MCF 10A (cell line): ENCODE data around the gene CCDC38. TPM values are rescaled to one million over a fixed set of nuclear protein-coding genes. Genes with fewer than 3 reads are reported as not detected.

Experiments used
- BruUV-seq: library from RNA; stranded (reverse); fragments of 400-500 nt; replicated peaks from 2 replicates; lab custom pipeline; 2021; lab: Mats Ljungman, UMichigan
- CTCF ChIA-PET: fragments of 300-600 bp; sonication (Branson Sonifier 250); formaldehyde crosslinking; extraction: SDS; loops from one replicate; lab custom pipeline; 2021; ENCODE audit warnings: antibody characterized with exemption, inconsistent platforms; lab: Yijun Ruan, JAX
- POLR2A ChIA-PET: fragments of 300-600, 350-650 bp; sonication (Branson Sonifier 250); formaldehyde crosslinking; extraction: SDS; loops from one replicate; lab custom pipeline; 2020; ENCODE audit warnings: antibody characterized with exemption, inconsistent platforms; lab: Yijun Ruan, JAX
- DNase-seq: peaks from one replicate; pipeline ENCODE4 v3.0.0-alpha.2; 2018; ENCODE audit not compliant: unreplicated experiment
- H3K27ac Mint-ChIP-seq: one replicate; pipeline ENCODE4 v1.8.0; 2022; ENCODE audit warnings: mild to moderate bottlenecking, low read depth, mixed read lengths; ENCODE audit not compliant: unreplicated experiment
- H3K27me3 Mint-ChIP-seq: one replicate; pipeline ENCODE4 v1.8.0; 2022; ENCODE audit warnings: mixed read lengths; ENCODE audit not compliant: insufficient read depth, unreplicated experiment
- H3K36me3 Mint-ChIP-seq: one replicate; pipeline ENCODE4 v1.8.0; 2022; ENCODE audit warnings: mild to moderate bottlenecking, moderate library complexity, mixed read lengths; ENCODE audit not compliant: insufficient read depth, unreplicated experiment
- H3K4me1 Mint-ChIP-seq: one replicate; pipeline ENCODE4 v1.8.0; 2022; ENCODE audit warnings: mixed read lengths; ENCODE audit not compliant: insufficient read depth, unreplicated experiment
- H3K4me3 Mint-ChIP-seq: one replicate; pipeline ENCODE4 v1.8.0; 2022; ENCODE audit warnings: mild to moderate bottlenecking, moderate library complexity, mixed read lengths; ENCODE audit not compliant: unreplicated experiment
- H3K9me3 Mint-ChIP-seq: one replicate; pipeline ENCODE4 v1.8.0; 2022; ENCODE audit warnings: mixed read lengths; ENCODE audit not compliant: unreplicated experiment
- CTCF ChIP-seq: fragments of 200-600 bp; IDR thresholded peaks from one replicate; pipeline ENCODE4 v1.8.0; 2022; ENCODE audit warnings: antibody characterized with exemption, mild to moderate bottlenecking; ENCODE audit not compliant: unreplicated experiment
- intact Hi-C: fragments of 100-400 bp; cut with micrococcal nuclease; formaldehyde crosslinking; loops from 2 replicates; pipeline ENCODE4 v1.14.1; 2022
- total RNA-seq: library from RNA; stranded (reverse); gene quantifications from 2 replicates; pipeline ENCODE4 v1.2.3, GENCODE V29; 2022

CCDC38 gene
- total RNA-seq, 1 experiment from 2014 or later, result not detected

- intact Hi-C loops, result no loop called here
- POLR2A ChIA-PET, result no interaction called here
- Mint-ChIP-seq H3K9me3 (no peaks in the 10 kb centered on the region), H3K27me3 (peaks cover 28% of the 10 kb centered on the region), H3K36me3 (no peaks in the 10 kb centered on the region), H3K27ac (no peak overlapping the region), H3K4me1 (no peaks in the 10 kb centered on the region), H3K4me3 (no peak overlapping the region)
- no TSS peak for BruUV-seq
- TF ChIP-seq CTCF, result no peak
- no peak for DNase-seq
- CTCF ChIA-PET, result interaction anchor here (0.6 to 1.4 kb wide), 3 partner anchors 10 to 296 kb away, joined by 3 to 4 read pairs (median 3); no protein-coding TSS in a partner anchor
Measured at GRCh38 chr12:95830335-95831089, 111.9 kb downstream of the CCDC38 start.

GRCh38 chr12:95829395-95829794, 113.0 kb downstream of the CCDC38 start:
- TF ChIP-seq CTCF, result no peak

GRCh38 chr12:95820096-95820703, 122.2 kb downstream of the CCDC38 start:
- ChIA-PET POLR2A (no interaction called here), CTCF (interaction anchor here (0.6 to 4.5 kb wide), 12 partner anchors 10 to 615 kb away, joined by 3 to 20 read pairs (median 3); partner anchors contain the start of genes HAL and SNRPF)
- intact Hi-C loops, result loop anchor here (1.0 kb wide), 1 partner anchor 29 kb away; no protein-coding TSS in a partner anchor
- Mint-ChIP-seq H3K9me3 (no peaks in the 10 kb centered on the region), H3K4me1 (no peaks in the 10 kb centered on the region), H3K4me3 (no peak overlapping the region), H3K27ac (no peak overlapping the region), H3K36me3 (no peaks in the 10 kb centered on the region), H3K27me3 (peaks cover 12% of the 10 kb centered on the region)
- TF ChIP-seq CTCF, result peak; percentile 47
- DNase-seq, result peak; percentile 73
- no TSS peak for BruUV-seq

More at GRCh38 chr12:95829395-95829794, 113.0 kb downstream of the CCDC38 start:
- intact Hi-C loops, result loop anchor here (5.0 kb wide), 1 partner anchor 168 kb away; the partner anchor contains the start of gene HAL
- no peak for DNase-seq
- no TSS peak for BruUV-seq
- Mint-ChIP-seq H3K4me1 (no peaks in the 10 kb centered on the region), H3K36me3 (no peaks in the 10 kb centered on the region), H3K27me3 (peaks cover 28% of the 10 kb centered on the region), H3K27ac (no peak overlapping the region), H3K9me3 (no peaks in the 10 kb centered on the region), H3K4me3 (no peak overlapping the region)
- ChIA-PET POLR2A (no interaction called here), CTCF (interaction anchor here (1.0 to 1.4 kb wide), 2 partner anchors 9 to 248 kb away, joined by 3 to 4 read pairs; no protein-coding TSS in a partner anchor)

Other genes with a start within 250 kb of the CCDC38 start
- gene NTN4, start 151.8 kb downstream of the CCDC38 start, total RNA-seq, result 53.0 and 96.4 TPM in 2 replicates
- 45.0 and 46.9 TPM in 2 replicates for gene SNRPF, start 83.7 kb downstream of the CCDC38 start, total RNA-seq
- 0.29 and 0.47 TPM in 2 replicates for gene AMDHD1, start 717 bp upstream of the CCDC38 start, total RNA-seq
- gene HAL, start 53.7 kb upstream of the CCDC38 start, total RNA-seq, result 0.27 and 1.1 TPM in 2 replicates
- 52.3 and 66.0 TPM in 2 replicates for gene LTA4H, start 93.0 kb upstream of the CCDC38 start, total RNA-seq